HG03175 (cell line): ENCODE data around the gene ZNF536.

Experiments used
- ATAC-seq: cut with Tn5 transposase; IDR thresholded peaks from one replicate; pipeline ENCODE4 v1.9.1; 2021; ENCODE audit warnings: mild to moderate bottlenecking, moderate library complexity; ENCODE audit not compliant: unreplicated experiment

ZNF536 gene

DNA sequence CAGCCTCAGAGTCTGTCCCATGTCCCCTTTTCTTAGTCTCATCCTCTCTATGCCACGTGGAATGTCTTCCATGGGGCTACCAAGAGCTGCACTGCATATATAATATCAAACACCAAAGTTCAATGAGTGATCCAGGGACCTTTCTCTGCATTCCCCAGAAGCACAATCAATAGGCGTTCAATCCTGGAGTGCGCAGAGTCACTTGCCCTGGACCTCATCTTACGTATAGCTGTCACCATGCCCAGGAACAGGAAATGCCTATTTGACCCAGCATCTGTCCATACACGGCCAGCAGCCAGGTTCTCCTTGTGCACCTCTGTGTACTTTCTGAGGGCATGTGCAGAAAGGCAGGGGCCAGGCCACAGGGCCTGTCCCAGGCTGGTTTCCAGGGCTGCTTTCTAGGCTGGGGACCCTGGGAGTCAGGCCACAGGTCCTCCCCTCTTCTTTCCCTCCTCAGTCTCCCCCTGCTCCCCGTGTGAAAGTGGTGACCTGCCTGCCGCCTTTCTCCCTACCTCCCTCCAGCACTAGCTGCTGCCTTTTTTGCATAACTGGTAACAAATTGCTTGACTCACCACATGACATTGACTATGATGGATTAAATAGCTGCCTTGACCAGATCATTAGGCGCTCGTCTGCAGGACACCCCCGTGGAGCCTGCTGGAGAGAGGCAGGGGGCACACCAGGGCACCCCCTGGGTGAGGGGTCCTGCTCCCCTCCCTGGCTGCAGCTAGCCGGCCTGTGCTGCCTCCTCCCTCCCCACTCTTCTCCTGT lies 222.0 kb downstream of the ZNF536 start:
- ATAC-seq: no peak

DNA sequence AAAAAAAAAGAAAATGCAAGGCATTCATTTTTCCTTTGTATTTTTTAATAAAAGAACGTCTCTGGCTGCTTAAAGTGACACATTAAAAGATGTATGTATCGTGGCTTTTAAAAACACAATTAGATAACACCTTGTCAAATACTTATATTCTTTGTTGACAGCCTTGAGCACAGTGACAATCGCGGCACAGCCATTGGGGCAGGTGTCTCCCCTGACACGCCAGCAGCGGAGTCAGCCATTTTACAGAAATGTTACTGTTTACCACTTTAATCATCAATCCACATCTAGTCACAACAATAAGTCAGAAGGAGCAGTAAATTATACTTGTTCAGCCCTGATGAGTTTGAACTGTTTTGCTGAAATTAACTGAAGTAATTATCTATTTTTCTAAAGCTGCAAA lies 224.1 kb downstream of the ZNF536 start:
- ATAC-seq: no peak

DNA sequence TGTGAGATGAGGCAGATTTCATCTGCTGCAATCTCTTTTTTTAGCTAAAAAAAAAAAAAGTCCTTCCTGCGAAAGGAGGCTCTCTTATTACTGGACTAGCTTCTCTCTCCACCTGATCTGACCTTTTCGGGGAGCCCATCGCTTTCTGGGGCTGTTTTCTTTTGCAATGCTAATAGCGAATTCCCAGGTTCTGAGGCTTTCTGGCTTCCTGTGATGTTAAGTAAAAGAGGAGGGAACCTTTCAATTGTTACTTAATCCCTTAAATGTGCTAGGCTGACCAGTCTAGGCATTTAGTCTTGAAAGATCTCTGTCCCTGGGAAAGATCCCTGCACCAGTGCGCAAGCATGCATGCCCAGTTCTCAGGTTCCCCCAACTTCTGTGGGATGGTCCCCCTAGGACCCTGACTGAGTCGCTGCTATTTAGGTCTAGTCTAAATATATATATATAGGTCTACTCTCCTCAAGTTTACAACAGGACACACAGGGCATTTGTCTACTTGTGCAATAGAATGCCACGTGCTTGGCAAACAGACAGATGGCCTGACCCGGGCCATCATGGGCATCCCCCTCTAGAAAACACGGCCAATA lies 224.7 kb downstream of the ZNF536 start:
- no peak for ATAC-seq

DNA sequence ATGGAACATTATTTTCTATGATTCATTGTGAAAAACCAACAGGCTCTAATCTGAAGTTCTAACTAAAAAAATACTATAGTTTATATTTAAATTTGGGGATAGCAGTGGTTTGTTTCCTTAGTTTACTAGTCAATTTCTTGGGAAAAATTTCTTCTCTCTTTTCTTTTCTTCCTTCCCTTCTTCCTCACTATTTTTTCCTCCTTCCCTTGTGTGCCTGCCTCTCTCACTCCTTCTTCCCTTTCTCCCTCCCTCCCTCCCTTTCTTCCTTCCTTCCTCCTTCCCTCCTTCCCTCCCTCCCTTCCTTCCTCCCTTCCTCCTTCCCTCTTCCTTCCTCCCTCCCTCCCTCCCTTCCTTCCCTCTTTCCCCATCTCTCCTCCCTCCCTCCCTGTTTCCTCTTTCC lies 226.5 kb downstream of the ZNF536 start:
- no peak for ATAC-seq

DNA sequence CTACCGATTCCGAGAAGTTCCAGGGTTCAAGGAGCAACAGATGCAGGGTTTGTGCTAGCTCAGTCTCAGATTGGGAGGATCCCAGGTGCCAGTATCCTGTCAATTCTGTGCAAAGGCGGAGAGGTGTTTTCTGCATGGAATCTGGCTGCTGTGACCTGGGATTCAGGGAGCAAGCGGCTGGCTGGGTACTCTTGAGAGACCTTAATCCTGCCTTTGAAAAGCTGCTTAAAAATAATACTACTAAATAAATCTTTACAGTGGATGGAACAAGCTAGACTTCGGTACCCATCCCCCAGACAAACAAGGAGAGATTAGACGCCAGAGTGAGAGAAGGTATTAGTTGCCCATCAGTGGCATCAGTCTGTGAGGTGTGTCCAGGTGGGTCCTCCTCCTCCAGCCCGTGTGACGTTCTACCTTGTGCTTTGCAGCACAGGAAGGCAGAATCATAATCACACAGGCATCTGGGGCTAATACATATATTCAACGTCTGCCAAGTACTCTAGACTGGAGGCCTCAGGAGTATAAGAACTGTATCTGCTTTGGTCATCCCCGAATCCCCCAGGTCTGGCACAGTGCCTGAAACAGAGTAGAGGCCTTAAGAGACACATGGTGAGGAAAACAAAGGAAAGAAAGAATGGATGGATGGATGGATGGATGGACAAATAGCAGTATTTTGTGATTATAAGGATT lies 230.6 kb downstream of the ZNF536 start:
- no peak for ATAC-seq

DNA sequence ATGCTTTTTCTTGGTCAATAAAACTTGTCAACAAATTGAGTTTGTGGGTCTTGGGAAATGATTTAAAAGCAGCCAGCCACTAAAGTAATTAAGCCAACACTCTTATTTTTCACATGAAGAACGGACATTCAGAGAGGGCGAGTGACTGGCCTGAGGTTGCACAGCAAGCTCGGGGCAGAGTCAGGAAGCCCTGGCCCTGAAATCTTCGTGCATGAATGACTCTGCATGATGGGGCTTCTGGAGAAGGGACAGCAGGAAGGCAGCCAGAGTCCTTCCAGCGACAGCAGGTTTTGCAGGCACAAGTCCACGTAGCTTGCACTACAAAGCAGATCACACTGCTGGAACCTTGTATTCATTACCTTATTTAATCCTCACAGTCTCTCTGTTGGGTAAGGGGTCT lies 232.5 kb downstream of the ZNF536 start:
- ATAC-seq: no peak

DNA sequence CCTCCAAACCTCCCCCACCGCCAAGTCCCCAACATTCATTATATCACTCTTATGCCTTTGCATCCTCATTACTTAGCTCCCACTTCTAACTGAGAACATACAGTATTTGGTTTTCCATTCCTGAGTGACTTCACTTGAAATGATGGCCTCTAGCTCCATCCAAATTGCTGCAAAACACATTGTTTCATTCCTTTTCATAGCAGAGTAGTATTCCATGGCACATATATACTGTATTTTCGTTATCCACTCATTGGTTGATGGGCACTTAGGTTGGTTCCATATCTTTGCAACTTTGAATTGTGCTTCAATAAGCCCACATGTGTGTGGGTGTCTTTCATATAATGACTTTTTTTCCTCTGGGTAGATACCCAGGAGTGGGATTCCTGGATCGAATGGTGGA lies 233.1 kb downstream of the ZNF536 start:
- no peak for ATAC-seq

DNA sequence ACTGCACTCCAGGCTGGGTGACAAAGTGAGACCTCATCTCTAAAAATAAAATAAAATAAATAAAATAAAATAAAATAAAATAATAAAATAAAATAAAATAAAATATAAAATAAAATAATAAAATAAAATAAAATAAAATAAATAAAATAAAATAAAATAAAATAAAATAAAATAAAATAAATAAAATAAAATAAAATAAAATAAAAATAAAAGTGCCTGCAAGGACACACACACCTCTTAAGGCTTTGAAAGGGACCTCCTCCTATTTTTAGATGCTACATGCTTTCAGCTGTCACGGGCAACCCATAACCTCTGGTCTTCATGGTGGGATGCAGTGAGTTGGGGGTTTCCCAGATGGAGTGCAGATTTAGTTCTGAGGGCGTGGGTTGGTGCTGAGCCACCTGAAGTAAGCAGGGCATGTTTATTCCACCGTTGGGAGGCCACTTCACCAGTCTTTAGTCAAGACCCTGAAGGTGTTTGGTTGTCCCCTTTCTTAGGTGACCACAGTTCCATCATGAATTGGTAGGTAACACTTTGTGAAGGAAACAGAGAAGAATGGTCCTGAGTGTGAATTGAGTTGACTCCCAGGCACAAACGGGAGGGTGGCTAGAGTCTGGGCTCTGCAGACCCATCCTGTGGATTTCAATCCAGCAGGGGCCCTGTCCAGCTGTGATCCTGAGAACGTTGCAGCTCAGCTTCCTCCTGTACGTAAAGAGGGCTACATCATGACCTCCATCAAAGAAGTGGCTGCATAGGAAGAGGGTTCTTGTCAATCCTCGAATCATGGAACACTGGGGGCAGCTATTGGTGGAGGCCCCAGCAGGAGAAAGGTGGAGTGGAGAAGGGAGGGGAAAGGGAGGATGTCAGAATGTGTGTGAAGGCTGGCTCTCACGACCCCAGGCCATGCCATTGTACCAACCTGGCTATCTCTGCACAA lies 234.2 kb downstream of the ZNF536 start:
- no peak for ATAC-seq
